Mucosa of descending colon (tissue), 3 donors: ENCODE results near the gene TACC2. TPM values are rescaled to one million over a fixed set of nuclear protein-coding genes. Genes with fewer than 3 reads are reported as not detected.

Experiments used
- ATAC-seq: fragments of 200-7000 bp; cut with Tn5 transposase; one replicate; pipeline ENCODE4 v1.9.1; 2020; ENCODE audit warnings: mild to moderate bottlenecking, moderate library complexity
- DNase-seq, 3 donors: peaks; one replicate each; pipeline ENCODE4 v3.0.0-alpha.2; 2020
- H3K36me3 ChIP-seq: fragments of 200-600 bp; one replicate; pipeline ENCODE4 v1.8.0; 2021; ENCODE audit warnings: low read depth, mild to moderate bottlenecking
- H3K4me1 ChIP-seq: fragments of 200-600 bp; one replicate; pipeline ENCODE4 v1.8.0; 2021; ENCODE audit warnings: low read depth, mild to moderate bottlenecking
- H3K4me3 ChIP-seq: fragments of 200-600 bp; one replicate; pipeline ENCODE4 v1.8.0; 2021; ENCODE audit warnings: mild to moderate bottlenecking
- H3K9me3 ChIP-seq: fragments of 200-600 bp; one replicate; pipeline ENCODE4 v1.8.0; 2021; ENCODE audit warnings: mild to moderate bottlenecking
- CTCF ChIP-seq: fragments of 200-600 bp; IDR thresholded peaks from one replicate; pipeline ENCODE4 v1.8.0; 2022; ENCODE audit warnings: antibody characterized with exemption, mild to moderate bottlenecking
- intact Hi-C, 2 donors: fragments of 100-400 bp; cut with DNase I in 1 of 2; cut with micrococcal nuclease in 1 of 2; formaldehyde crosslinking; loops; one replicate each; pipeline versions ENCODE4 v1.11.0 to v1.11.1; 2022; cut with DNase I, micrococcal nuclease
- total RNA-seq, 3 donors: library from RNA; stranded (reverse); fragmentation: NEBNext Ultra II Directional in 2 of 3; extraction: Animal tissue kit (Norgen Biotek cat#: 25700) in 2 of 3; gene quantifications; one replicate each; pipeline versions ENCODE4 v1.2.1 to v1.2.4, GENCODE V29; 2021 to 2023
- donor health status: DM: no; HTN: no; CAD: no; lungs with moderate emphysema.
- donor health status: DM: no; HTN: no; CAD: no.
- donor health status: DM: no; HTN: yes; CAD: no.

Gene TACC2
- total RNA-seq, 3 donors from 2014 or later, result 97.5 to 170 (median 133) TPM

GRCh38 chr10:122293156-122293960 is 304.4 kb downstream of the TACC2 start:
- Histone ChIP-seq H3K9me3 (no peaks in the 10 kb centered on the region), H3K36me3 (no peaks in the 10 kb centered on the region), H3K4me3 (no peak overlapping the region), H3K4me1 (peaks cover 6% of the 10 kb centered on the region)
- ATAC-seq, result peak; percentile 64
- no peak for TF ChIP-seq CTCF
- DNase-seq, result no peak
- intact Hi-C loops, result no loop called here

DNA sequence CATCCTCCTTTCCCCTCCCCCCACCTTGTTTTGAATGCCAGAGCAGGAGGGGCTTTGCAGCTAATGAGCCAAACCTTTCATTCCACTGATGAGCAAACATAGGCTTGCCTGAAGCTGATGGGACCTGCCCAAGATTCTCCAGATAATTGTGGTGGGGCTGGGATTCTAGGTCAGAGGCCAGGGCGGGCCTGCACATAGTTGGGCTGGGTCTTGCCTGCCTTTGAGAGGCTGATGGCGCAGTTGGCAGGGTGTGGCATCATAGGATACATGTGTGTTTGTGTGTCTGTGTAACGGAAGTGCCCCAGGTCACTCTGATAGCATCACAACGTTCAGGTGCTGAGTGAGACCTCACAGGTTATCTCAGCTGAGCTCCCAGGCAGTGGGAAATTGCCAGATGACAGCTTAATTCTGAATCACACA is 305.0 kb downstream of the TACC2 start:
- ATAC-seq, result peak; percentile 14

GRCh38 chr10:122294511-122295450 is 305.8 kb downstream of the TACC2 start:
- DNase-seq (no peak), ATAC-seq (no peak)
- Histone ChIP-seq H3K4me3 (no peak overlapping the region), H3K4me1 (peaks cover 6% of the 10 kb centered on the region), H3K36me3 (no peaks in the 10 kb centered on the region), H3K9me3 (no peaks in the 10 kb centered on the region)
- intact Hi-C loops, result loop anchor here (5.0 kb wide), 2 partner anchors 143 to 273 kb away; no protein-coding TSS in a partner anchor
- TF ChIP-seq CTCF, result no peak

More for the DNA sequence above, 305.0 kb downstream of the TACC2 start:
- intact Hi-C loops, result no loop called here
- no peaks in the 10 kb centered on the region for H3K9me3 ChIP-seq
- H3K4me1 ChIP-seq, result peaks cover 6% of the 10 kb centered on the region
- no peak overlapping the region for H3K4me3 ChIP-seq
- TF ChIP-seq CTCF, result no peak
- no peaks in the 10 kb centered on the region for H3K36me3 ChIP-seq
- DNase-seq, result peak in 1 of 3 donors; percentile 51

DNA sequence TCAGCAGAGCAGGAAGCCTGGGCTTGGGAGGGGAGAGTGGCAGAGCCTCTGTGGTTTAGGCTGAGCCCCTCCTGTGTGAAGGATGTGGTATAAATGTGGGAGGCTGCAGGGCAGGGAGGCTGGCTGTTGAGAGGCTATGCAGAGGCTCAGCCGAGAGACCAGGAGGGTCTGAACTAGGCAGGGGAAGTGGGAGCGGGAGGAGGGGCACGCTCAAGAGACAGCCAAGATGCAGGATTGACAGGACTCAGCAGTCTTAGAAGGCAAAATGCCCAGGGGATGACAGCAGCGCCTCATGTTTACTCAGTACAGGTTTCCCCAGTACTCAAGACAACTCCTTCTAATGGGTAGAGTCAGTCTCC is 306.5 kb downstream of the TACC2 start:
- no peaks in the 10 kb centered on the region for H3K36me3 ChIP-seq
- no peak for TF ChIP-seq CTCF
- no peak for ATAC-seq
- H3K4me1 ChIP-seq, result peaks cover 6% of the 10 kb centered on the region
- intact Hi-C loops, result loop anchor here (5.0 kb wide), 2 partner anchors 142 to 272 kb away; no protein-coding TSS in a partner anchor
- no peak overlapping the region for H3K4me3 ChIP-seq
- no peak for DNase-seq
- no peaks in the 10 kb centered on the region for H3K9me3 ChIP-seq

GRCh38 chr10:122296363-122297120 is 307.6 kb downstream of the TACC2 start:
- no peak overlapping the region for H3K4me3 ChIP-seq

More at GRCh38 chr10:122296363-122297120, 307.6 kb downstream of the TACC2 start:
- Histone ChIP-seq H3K36me3 (no peaks in the 10 kb centered on the region), H3K9me3 (no peaks in the 10 kb centered on the region), H3K4me1 (peaks cover 6% of the 10 kb centered on the region)
- DNase-seq (no peak), ATAC-seq (no peak)
- intact Hi-C loops, result loop anchor here (5.0 kb wide), 2 partner anchors 141 to 271 kb away; no protein-coding TSS in a partner anchor
- no peak for TF ChIP-seq CTCF
